ENCODE data around the gene KRTAP1-1.
"Not testable (repeated sequence)": the region's sequence is repeated elsewhere in the genome, so short reads cannot be mapped to it uniquely, and the experiment has no call there.

The KRTAP1-1 gene

GRCh38 chr17:41040783-41041571 lies at the start of gene KRTAP1-1:
KRTAP1-1 (minus strand) TSS chr17:41041450; CDS start chr17:41041397, 53 bp downstream.
- DNase-seq: not testable (repeated sequence)

- not testable (repeated sequence) for DNase-seq
These were observed 47.6 kb upstream of the KRTAP1-1 start for GRCh38 chr17:41088760-41089352.

- DNase-seq: not testable (repeated sequence)
These were observed 43.0 kb upstream of the KRTAP1-1 start, which contains the start of gene KRTAP4-7 for GRCh38 chr17:41084100-41084856. KRTAP4-7 (plus strand) TSS chr17:41084150; CDS start chr17:41084207, 57 bp downstream.

GRCh38 chr17:41083427-41083826 lies 42.2 kb upstream of the KRTAP1-1 start:
- DNase-seq: not testable (repeated sequence)

GRCh38 chr17:41082626-41083025 lies 41.4 kb upstream of the KRTAP1-1 start:
- no peak for DNase-seq

GRCh38 chr17:41076788-41077187 lies 35.5 kb upstream of the KRTAP1-1 start:
- DNase-seq: no peak

- no peak for DNase-seq
These were observed 32.4 kb upstream of the KRTAP1-1 start for GRCh38 chr17:41073676-41074075.

- no peak for DNase-seq
These were observed 30.5 kb upstream of the KRTAP1-1 start for GRCh38 chr17:41071606-41072360.

GRCh38 chr17:41069031-41069430 lies 27.8 kb upstream of the KRTAP1-1 start:
- DNase-seq: no peak

GRCh38 chr17:41067281-41067680 lies 26.0 kb upstream of the KRTAP1-1 start:
- DNase-seq: no peak

- DNase-seq: no peak
These were observed 24.8 kb upstream of the KRTAP1-1 start, which contains the start of gene KRTAP2-4 for GRCh38 chr17:41065829-41066624. KRTAP2-4 (minus strand) TSS chr17:41065879; CDS start chr17:41065845, 34 bp downstream.

GRCh38 chr17:41065016-41065689 lies 23.9 kb upstream of the KRTAP1-1 start:
- DNase-seq: not testable (repeated sequence)

GRCh38 chr17:41064301-41064700 lies 23.1 kb upstream of the KRTAP1-1 start:
- DNase-seq: no peak

GRCh38 chr17:41063449-41063848 lies 22.2 kb upstream of the KRTAP1-1 start:
- DNase-seq: no peak

GRCh38 chr17:41061964-41062363 lies 20.7 kb upstream of the KRTAP1-1 start:
- DNase-seq: no peak

GRCh38 chr17:41060052-41060604 lies 18.9 kb upstream of the KRTAP1-1 start, which contains the start of gene KRTAP2-3:
KRTAP2-3 (minus strand) TSS chr17:41060114; CDS start chr17:41060050, 64 bp downstream.
- DNase-seq: no peak

- not testable (repeated sequence) for DNase-seq
These were observed 18.2 kb upstream of the KRTAP1-1 start for GRCh38 chr17:41059276-41060051.

- DNase-seq: no peak
These were observed 17.5 kb upstream of the KRTAP1-1 start for GRCh38 chr17:41058741-41059140.

- DNase-seq: no peak
These were observed 16.3 kb upstream of the KRTAP1-1 start for GRCh38 chr17:41057547-41057946.

GRCh38 chr17:41055130-41055529 lies 13.9 kb upstream of the KRTAP1-1 start, which contains the start of gene KRTAP2-2:
KRTAP2-2 (minus strand) TSS chr17:41055230; CDS start chr17:41055211, 19 bp downstream.
- not testable (repeated sequence) for DNase-seq
